Ishikawa (cell line): ENCODE measurements around the gene AIG1.

Experiments
- CEBPB ChIP-seq: IDR thresholded peaks from 2 replicates; pipeline ENCODE4 v1.6.1; 2012
- CREB1 ChIP-seq: IDR thresholded peaks from 2 replicates; pipeline ENCODE4 v1.6.1; 2012; ENCODE audit warnings: low read depth
- EGR1 ChIP-seq: IDR thresholded peaks from 2 replicates; pipeline ENCODE4 v1.6.1; 2012
- EP300 ChIP-seq: IDR thresholded peaks from 2 replicates; pipeline ENCODE4 v1.6.1; 2012; ENCODE audit warnings: borderline replicate concordance
- FOXM1 ChIP-seq: IDR thresholded peaks from 2 replicates; pipeline ENCODE4 v1.6.1; 2012; ENCODE audit warnings: low read depth, borderline replicate concordance
- NFIC ChIP-seq: IDR thresholded peaks from 2 replicates; pipeline ENCODE4 v1.6.1; 2012
- RAD21 ChIP-seq: IDR thresholded peaks from 2 replicates; pipeline ENCODE4 v1.6.1; 2012; ENCODE audit warnings: low read depth
- TAF1 ChIP-seq: IDR thresholded peaks from 2 replicates; pipeline ENCODE4 v1.6.1; 2012; ENCODE audit warnings: low read depth, mild to moderate bottlenecking
- TCF12 ChIP-seq: IDR thresholded peaks from 2 replicates; pipeline ENCODE4 v1.6.1; 2012; ENCODE audit warnings: low read depth
- TEAD4 ChIP-seq: IDR thresholded peaks from 2 replicates; pipeline ENCODE4 v1.6.1; 2012
- YY1 ChIP-seq: IDR thresholded peaks from 2 replicates; pipeline ENCODE4 v1.6.1; 2012; ENCODE audit warnings: low read depth
- ZBTB7A ChIP-seq: IDR thresholded peaks from 2 replicates; pipeline ENCODE4 v1.6.1; 2012; ENCODE audit warnings: low read depth
- TF ChIP-seq, protein P1 (sequence below): IDR thresholded peaks from 2 replicates; pipeline ENCODE4 v1.6.1; 2012
- TF ChIP-seq, protein P2 (sequence below): IDR thresholded peaks from 2 replicates; pipeline ENCODE4 v1.6.1; 2012
- TF ChIP-seq, protein P3 (sequence below): IDR thresholded peaks from 2 replicates; pipeline ENCODE4 v1.6.1; 2012; ENCODE audit warnings: low read depth, mild to moderate bottlenecking

The AIG1 gene

DNA sequence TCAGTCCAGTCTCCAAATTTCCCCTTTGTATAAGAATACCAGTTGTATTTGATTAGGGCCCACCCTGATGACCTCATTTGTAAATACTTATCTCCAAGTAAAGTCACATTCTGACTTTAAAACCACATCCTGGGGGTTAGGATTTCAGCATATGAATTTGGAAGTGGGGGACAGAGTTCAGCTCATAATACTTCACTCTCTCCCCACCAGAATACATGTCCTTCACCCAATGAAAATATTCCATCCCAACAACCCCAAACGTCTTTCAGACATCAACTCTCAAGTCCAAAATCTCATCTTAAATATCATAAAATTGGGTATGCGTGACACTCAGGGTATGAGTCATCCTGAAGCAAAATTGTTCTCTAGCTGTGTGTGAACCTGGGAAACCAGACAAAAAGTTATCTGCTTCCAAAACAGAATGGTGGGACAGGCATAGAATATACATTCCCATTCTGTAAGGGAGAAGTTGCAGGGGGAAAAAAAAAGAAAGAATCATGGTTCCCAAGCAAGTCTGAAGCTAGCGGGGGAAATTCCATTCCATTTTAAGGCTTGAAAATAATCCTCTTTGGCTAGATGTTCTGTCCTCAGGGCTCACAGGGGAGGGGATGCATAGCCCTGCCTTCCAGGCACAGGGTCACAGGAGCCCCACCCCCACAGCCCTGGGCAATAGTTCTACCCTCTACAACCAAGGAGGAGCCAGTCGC, 275.9 kb downstream of the AIG1 start:
- TF ChIP-seq YY1 (no peak), TAF1 (no peak), TCF12 (no peak), EGR1 (no peak), RAD21 (no peak), TEAD4 (no peak), EP300 (no peak), NFIC (no peak), CREB1 (no peak), FOXM1 (no peak), ZBTB7A (no peak), CEBPB (no peak)
- TF ChIP-seq, protein P1, sequence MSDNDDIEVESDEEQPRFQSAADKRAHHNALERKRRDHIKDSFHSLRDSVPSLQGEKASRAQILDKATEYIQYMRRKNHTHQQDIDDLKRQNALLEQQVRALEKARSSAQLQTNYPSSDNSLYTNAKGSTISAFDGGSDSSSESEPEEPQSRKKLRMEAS = no peak
- TF ChIP-seq, protein P2, sequence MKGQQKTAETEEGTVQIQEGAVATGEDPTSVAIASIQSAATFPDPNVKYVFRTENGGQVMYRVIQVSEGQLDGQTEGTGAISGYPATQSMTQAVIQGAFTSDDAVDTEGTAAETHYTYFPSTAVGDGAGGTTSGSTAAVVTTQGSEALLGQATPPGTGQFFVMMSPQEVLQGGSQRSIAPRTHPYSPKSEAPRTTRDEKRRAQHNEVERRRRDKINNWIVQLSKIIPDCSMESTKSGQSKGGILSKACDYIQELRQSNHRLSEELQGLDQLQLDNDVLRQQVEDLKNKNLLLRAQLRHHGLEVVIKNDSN = no peak
- TF ChIP-seq, protein P3, sequence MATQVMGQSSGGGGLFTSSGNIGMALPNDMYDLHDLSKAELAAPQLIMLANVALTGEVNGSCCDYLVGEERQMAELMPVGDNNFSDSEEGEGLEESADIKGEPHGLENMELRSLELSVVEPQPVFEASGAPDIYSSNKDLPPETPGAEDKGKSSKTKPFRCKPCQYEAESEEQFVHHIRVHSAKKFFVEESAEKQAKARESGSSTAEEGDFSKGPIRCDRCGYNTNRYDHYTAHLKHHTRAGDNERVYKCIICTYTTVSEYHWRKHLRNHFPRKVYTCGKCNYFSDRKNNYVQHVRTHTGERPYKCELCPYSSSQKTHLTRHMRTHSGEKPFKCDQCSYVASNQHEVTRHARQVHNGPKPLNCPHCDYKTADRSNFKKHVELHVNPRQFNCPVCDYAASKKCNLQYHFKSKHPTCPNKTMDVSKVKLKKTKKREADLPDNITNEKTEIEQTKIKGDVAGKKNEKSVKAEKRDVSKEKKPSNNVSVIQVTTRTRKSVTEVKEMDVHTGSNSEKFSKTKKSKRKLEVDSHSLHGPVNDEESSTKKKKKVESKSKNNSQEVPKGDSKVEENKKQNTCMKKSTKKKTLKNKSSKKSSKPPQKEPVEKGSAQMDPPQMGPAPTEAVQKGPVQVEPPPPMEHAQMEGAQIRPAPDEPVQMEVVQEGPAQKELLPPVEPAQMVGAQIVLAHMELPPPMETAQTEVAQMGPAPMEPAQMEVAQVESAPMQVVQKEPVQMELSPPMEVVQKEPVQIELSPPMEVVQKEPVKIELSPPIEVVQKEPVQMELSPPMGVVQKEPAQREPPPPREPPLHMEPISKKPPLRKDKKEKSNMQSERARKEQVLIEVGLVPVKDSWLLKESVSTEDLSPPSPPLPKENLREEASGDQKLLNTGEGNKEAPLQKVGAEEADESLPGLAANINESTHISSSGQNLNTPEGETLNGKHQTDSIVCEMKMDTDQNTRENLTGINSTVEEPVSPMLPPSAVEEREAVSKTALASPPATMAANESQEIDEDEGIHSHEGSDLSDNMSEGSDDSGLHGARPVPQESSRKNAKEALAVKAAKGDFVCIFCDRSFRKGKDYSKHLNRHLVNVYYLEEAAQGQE = no peak

DNA sequence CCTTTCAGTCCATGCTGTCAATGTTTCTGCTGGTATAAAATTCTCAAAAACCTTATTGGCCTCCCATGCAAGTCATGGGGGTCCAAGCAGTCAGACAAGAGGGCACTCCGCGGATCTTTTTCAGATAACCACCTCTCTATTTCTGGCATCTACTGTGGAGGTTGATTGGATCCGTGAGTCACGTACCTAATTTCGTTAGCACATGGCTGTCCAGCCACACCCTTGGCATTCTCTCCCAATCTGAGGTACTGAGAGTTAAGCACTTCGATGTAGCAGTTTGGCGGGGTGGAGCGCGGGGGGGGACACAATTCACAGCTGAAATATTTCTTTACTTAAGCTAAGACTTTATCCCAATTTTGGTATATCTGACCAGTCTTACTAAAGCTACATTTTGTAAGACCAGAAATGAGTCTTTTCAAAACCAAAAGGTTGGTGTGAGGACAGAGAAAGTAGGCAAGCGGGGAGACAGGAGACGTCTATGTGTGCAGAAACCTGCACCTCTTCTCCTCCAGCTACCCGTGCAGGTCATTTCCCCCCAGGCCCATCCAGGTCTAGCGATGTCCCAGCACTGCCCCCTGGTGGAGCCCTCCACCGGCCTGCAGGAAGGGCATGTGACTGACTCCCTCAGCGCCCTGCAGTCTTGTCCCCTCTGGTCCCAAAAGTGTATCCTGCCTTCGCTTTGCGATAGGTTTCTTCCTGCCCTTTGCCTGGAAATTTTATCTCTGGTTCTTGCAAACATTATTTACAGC, 276.7 kb downstream of the AIG1 start:
- no peak for TF ChIP-seq CEBPB
- TF ChIP-seq TCF12 = no peak
- TF ChIP-seq EGR1 = no peak
- TF ChIP-seq YY1 = no peak
- peak; percentile 51 for TF ChIP-seq RAD21
- no peak for TF ChIP-seq FOXM1
- TF ChIP-seq NFIC = no peak
- TF ChIP-seq TAF1 = no peak
- TF ChIP-seq, protein P2 = peak; percentile 46
- TF ChIP-seq, protein P3 = no peak

DNA sequence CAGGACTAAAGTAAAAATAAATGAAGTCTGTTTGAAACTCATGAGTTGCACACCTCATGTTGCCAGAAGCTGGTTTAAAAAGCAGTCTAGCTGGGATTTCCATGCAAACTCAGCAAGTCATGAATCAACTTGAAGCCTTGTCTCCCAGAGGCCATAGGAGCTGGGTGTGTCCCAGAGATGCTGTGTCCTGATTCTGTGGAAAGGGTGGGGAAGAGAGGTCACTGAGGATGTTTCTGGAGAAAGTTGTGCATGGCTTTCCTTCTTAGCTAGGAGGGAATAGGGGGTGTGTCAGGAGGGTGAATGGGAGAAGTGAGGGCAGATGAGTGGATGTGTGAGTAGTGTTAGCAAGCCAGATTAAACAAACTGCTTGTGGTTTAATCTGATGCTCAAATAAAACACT, 278.5 kb downstream of the AIG1 start:
- TF ChIP-seq TAF1 = no peak
- TF ChIP-seq NFIC = no peak
- TF ChIP-seq ZBTB7A = no peak
- no peak for TF ChIP-seq TCF12
- TF ChIP-seq FOXM1 = no peak

DNA sequence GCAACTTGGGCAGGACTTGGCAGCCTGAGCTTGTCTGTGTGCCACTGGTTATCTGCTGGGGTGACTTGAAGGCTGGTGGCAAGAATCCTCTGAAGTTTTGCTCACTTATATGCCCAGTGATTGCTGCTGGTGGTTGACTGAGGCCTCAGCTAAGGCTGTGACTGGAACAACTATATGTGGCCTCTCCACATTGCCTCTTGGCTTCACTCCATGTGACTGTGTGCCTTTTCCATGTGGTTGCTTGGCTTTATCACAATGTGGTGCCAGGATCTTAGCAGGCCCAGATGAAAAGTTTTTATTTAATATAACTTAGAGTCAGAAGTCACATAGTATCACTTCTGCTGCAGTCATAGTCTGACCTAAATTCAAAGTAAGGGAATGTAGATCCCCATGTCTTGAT, 285.3 kb downstream of the AIG1 start:
- TF ChIP-seq TAF1 (no peak), NFIC (no peak), FOXM1 (no peak), EP300 (no peak)
- TF ChIP-seq, protein P1 = no peak

DNA sequence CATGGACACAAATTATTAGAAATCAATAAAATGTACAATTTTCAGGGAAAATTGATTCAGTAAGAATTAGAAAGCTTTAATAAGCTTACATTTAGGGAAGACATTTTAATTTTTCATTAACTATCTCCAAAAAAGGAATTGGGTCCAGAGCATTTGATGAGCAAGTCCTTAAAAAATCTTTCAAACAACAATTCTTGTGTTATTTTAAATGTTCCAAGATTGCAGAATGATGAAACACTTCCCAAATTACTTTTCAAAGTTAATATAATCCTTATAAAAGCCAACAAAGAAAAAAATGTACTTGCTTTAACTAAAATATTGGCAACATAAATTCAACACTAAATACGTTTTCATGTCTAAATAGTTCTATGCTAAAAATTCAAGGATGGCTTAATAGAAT, 287.8 kb downstream of the AIG1 start:
- TF ChIP-seq RAD21 (no peak), TAF1 (no peak), YY1 (no peak), CREB1 (no peak), FOXM1 (no peak)
- TF ChIP-seq, protein P1 = no peak
- TF ChIP-seq, protein P3 = no peak
